NCI-H526 (cell line): Measurements from ENCODE around the gene ARRB2.

ENCODE experiments used
- DNase-seq, 2 experiments: peaks; one replicate each; lab custom pipeline; 2025; lab: John Stamatoyannopoulos, UW

The ARRB2 gene

GRCh38 chr17:4753392-4753791, 43.0 kb downstream of the ARRB2 start:
- DNase-seq: no peak

GRCh38 chr17:4759776-4760236, 49.4 kb downstream of the ARRB2 start:
- no peak for DNase-seq

DNA sequence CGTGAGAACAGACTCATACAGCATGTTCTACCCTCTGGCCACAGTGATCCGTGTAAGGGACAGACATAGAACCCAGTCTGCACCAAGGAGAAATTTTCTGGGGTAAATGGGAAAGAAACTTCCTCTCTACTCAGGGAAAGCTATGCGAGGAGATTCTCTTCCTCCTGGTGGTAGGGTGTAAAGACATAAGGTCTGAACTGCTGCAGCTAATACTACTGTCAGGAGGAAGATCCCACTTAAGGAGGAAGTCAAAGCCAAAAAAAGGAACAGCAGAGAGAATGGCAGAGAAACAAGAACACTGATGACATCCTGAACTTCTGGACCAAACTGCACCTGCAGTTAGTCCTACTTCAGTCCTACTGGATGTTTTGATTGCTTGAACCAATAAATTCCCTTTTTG, 54.2 kb downstream of the ARRB2 start:
- no peak for DNase-seq

GRCh38 chr17:4766201-4766600, 55.8 kb downstream of the ARRB2 start:
- no peak for DNase-seq

- no peak for DNase-seq
Observed at GRCh38 chr17:4766723-4767122, 56.3 kb downstream of the ARRB2 start.

GRCh38 chr17:4768298-4768697, 57.9 kb downstream of the ARRB2 start:
- no peak for DNase-seq

GRCh38 chr17:4769628-4770027, 59.2 kb downstream of the ARRB2 start:
- no peak for DNase-seq
